ENCODE results near the gene NHERF1.

The NHERF1 gene

DNA sequence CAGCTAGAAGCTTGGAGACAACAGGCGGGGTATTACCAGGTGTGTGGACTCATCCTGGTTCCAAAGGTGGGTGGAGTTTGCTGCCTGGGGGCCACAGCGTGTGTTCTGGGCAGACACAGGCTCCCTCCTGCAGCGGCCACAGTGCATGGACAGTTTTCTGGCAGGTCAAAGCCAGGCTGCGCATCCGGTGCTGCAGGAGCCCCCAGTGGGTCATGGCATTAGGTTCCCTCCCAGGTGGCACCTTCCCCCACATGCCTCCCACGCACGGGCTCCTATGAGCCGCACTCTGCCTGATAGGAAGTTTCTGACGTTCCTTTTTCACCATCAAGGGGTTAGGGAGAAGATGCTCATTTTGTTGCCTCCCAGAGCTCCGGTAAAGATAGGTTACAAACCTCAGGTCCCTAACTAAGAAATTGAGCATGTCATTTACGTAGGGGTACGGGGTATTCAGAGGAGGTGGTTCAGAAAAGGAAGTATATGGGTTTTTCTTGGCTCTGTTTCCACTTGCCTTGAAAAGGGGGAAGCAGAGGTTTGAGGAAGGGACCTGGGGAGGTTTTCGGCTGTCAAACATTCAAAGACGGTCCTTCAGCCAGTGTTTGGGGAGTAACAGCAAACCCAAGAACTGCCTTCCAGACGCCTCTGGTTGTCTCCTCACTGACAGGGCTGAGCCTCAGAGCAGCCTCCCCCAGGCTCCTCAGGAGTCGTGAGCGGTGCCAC, 60.4 kb downstream of the NHERF1 start:
- TF ChIP-seq, protein P1, sequence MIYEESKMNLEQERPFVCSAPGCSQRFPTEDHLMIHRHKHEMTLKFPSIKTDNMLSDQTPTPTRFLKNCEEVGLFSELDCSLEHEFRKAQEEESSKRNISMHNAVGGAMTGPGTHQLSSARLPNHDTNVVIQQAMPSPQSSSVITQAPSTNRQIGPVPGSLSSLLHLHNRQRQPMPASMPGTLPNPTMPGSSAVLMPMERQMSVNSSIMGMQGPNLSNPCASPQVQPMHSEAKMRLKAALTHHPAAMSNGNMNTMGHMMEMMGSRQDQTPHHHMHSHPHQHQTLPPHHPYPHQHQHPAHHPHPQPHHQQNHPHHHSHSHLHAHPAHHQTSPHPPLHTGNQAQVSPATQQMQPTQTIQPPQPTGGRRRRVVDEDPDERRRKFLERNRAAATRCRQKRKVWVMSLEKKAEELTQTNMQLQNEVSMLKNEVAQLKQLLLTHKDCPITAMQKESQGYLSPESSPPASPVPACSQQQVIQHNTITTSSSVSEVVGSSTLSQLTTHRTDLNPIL (CRISPR knock-in tag; IDR thresholded peaks at IDR 0.05; ENCODE audit: low read depth): no peak
- TF ChIP-seq CSRNP3 (CRISPR knock-in tag; IDR thresholded peaks at IDR 0.05) (no peak), TOX (CRISPR knock-in tag; IDR thresholded peaks at IDR 0.05; ENCODE audit: borderline replicate concordance) (no peak), CSDC2 (CRISPR knock-in tag; IDR thresholded peaks at IDR 0.05) (no peak), TCF4 (CRISPR knock-in tag; IDR thresholded peaks at IDR 0.05; ENCODE audit: borderline replicate concordance) (no peak), PPARA (CRISPR knock-in tag; IDR thresholded peaks at IDR 0.05; ENCODE audit: borderline replicate concordance) (no peak), ZFP30 (CRISPR knock-in tag; IDR thresholded peaks at IDR 0.05) (no peak), SNAI2 (CRISPR knock-in tag; IDR thresholded peaks at IDR 0.05) (no peak), OSR1 (CRISPR knock-in tag; IDR thresholded peaks at IDR 0.05) (no peak), GLIS3 (CRISPR knock-in tag; IDR thresholded peaks at IDR 0.05) (no peak), PATZ1 (CRISPR knock-in tag; IDR thresholded peaks at IDR 0.05; ENCODE audit: borderline replicate concordance) (no peak)
- TF ChIP-seq, protein P2, sequence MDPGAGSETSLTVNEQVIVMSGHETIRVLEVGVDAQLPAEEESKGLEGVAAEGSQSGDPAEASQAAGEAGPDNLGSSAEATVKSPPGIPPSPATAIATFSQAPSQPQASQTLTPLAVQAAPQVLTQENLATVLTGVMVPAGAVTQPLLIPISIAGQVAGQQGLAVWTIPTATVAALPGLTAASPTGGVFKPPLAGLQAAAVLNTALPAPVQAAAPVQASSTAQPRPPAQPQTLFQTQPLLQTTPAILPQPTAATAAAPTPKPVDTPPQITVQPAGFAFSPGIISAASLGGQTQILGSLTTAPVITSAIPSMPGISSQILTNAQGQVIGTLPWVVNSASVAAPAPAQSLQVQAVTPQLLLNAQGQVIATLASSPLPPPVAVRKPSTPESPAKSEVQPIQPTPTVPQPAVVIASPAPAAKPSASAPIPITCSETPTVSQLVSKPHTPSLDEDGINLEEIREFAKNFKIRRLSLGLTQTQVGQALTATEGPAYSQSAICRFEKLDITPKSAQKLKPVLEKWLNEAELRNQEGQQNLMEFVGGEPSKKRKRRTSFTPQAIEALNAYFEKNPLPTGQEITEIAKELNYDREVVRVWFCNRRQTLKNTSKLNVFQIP (CRISPR knock-in tag; IDR thresholded peaks at IDR 0.05; ENCODE audit: borderline replicate concordance, low read depth): no peak
- TF ChIP-seq, protein P3, sequence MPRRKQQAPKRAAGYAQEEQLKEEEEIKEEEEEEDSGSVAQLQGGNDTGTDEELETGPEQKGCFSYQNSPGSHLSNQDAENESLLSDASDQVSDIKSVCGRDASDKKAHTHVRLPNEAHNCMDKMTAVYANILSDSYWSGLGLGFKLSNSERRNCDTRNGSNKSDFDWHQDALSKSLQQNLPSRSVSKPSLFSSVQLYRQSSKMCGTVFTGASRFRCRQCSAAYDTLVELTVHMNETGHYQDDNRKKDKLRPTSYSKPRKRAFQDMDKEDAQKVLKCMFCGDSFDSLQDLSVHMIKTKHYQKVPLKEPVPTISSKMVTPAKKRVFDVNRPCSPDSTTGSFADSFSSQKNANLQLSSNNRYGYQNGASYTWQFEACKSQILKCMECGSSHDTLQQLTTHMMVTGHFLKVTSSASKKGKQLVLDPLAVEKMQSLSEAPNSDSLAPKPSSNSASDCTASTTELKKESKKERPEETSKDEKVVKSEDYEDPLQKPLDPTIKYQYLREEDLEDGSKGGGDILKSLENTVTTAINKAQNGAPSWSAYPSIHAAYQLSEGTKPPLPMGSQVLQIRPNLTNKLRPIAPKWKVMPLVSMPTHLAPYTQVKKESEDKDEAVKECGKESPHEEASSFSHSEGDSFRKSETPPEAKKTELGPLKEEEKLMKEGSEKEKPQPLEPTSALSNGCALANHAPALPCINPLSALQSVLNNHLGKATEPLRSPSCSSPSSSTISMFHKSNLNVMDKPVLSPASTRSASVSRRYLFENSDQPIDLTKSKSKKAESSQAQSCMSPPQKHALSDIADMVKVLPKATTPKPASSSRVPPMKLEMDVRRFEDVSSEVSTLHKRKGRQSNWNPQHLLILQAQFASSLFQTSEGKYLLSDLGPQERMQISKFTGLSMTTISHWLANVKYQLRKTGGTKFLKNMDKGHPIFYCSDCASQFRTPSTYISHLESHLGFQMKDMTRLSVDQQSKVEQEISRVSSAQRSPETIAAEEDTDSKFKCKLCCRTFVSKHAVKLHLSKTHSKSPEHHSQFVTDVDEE (CRISPR knock-in tag; IDR thresholded peaks at IDR 0.05): no peak
- no peak for ATAC-seq

GRCh38 chr17:74810699-74811485, 62.5 kb downstream of the NHERF1 start:
- no peak for ATAC-seq
- no peak for TF ChIP-seq ZC3H10 (CRISPR knock-in tag; IDR thresholded peaks at IDR 0.05)
- no peak for TF ChIP-seq ZNF8 (CRISPR knock-in tag; IDR thresholded peaks at IDR 0.05)
- no peak for TF ChIP-seq CSRNP3 (CRISPR knock-in tag; IDR thresholded peaks at IDR 0.05)
- TF ChIP-seq PPARA (CRISPR knock-in tag; IDR thresholded peaks at IDR 0.05; ENCODE audit: borderline replicate concordance): no peak
- no peak for TF ChIP-seq OSR1 (CRISPR knock-in tag; IDR thresholded peaks at IDR 0.05)
- no peak for TF ChIP-seq PATZ1 (CRISPR knock-in tag; IDR thresholded peaks at IDR 0.05; ENCODE audit: borderline replicate concordance)
- no peak for TF ChIP-seq GLIS3 (CRISPR knock-in tag; IDR thresholded peaks at IDR 0.05)
- TF ChIP-seq, protein P1 (CRISPR knock-in tag; IDR thresholded peaks at IDR 0.05; ENCODE audit: low read depth): no peak
- TF ChIP-seq ZFP3 (CRISPR knock-in tag; IDR thresholded peaks at IDR 0.05): no peak
- TF ChIP-seq, protein P3 (CRISPR knock-in tag; IDR thresholded peaks at IDR 0.05): no peak

Data from SK-N-SH treated with all-trans-retinoic acid at 6 μM for 48 hours (cell line).